Measurements from ENCODE around the gene ZNF668. TPM values are rescaled to one million over a fixed set of nuclear protein-coding genes. Genes with fewer than 3 reads are reported as not detected.
A peak's percentile ranks its signal among the peaks of the same experiment; 100 is the strongest.
"Not testable (repeated sequence)": the region's sequence is repeated elsewhere in the genome, so short reads cannot be mapped to it uniquely, and the experiment has no call there.

Gene ZNF668
- total RNA-seq, 1 donor from 2014 or later = 19.7 TPM

- Mint-ChIP-seq H3K4me1 (peaks cover 5% of the 10 kb centered on the region), H3K9me3 (no peaks in the 10 kb centered on the region), H3K36me3 (ENCODE audit: low read depth) (no peaks in the 10 kb centered on the region), H3K27me3 (ENCODE audit: low read depth) (peaks cover 32% of the 10 kb centered on the region), H3K4me3 (no peak overlapping the region), H3K27ac (ENCODE audit: unreplicated experiment) (no peak overlapping the region)
- TF ChIP-seq CTCF (conservative IDR thresholded peaks at IDR 0.05) = no peak
- DNase-seq (ENCODE audit: low read depth, low spot score) = no peak
Measured at GRCh38 chr16:31016018-31016417, 58.0 kb downstream of the ZNF668 start.

DNA sequence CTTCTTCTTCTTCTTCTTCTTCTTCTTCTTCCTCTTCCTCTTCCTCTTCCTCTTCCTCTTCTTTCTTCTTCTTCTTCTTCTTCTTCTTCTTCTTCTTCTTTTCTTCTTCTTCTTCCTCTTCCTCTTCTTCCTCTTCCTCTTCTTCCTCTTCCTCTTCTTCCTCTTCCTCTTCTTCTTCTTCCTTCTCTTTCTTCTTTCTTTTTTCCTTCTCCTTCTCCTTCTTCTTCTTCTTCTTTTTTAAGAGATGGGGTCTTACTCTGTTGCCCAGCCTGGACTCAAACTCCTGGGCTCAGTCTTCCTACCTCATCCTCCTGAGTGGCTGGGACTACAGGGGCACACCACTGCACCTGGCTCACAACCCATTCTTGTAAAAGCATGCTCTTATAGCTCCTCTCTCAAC is 60.7 kb downstream of the ZNF668 start:
- H3K27ac Mint-ChIP-seq (ENCODE audit: unreplicated experiment); DNase-seq (ENCODE audit: low read depth, low spot score); H3K4me1 Mint-ChIP-seq; H3K36me3 Mint-ChIP-seq (ENCODE audit: low read depth); H3K9me3 Mint-ChIP-seq: not testable (repeated sequence)
- Mint-ChIP-seq H3K27me3 (ENCODE audit: low read depth) (peaks cover 38% of the 10 kb centered on the region), H3K4me3 (peak overlapping the region; percentile 52)

- H3K27ac Mint-ChIP-seq (ENCODE audit: unreplicated experiment); H3K36me3 Mint-ChIP-seq (ENCODE audit: low read depth); H3K4me1 Mint-ChIP-seq; H3K9me3 Mint-ChIP-seq; DNase-seq (ENCODE audit: low read depth, low spot score): not testable (repeated sequence)
- Mint-ChIP-seq H3K4me3 (peak overlapping the region; percentile 69), H3K27me3 (ENCODE audit: low read depth) (peaks cover 38% of the 10 kb centered on the region)
Measured at GRCh38 chr16:31011815-31012214, 62.2 kb downstream of the ZNF668 start.

Other genes with a start within 250 kb of the ZNF668 start
- 35.9 and 38.4 TPM in 2 replicates for gene BCL7C, start 180.2 kb downstream of the ZNF668 start, total RNA-seq
- gene CTF1, start 177.6 kb downstream of the ZNF668 start, total RNA-seq = 1.6 and 2.6 TPM in 2 replicates
- gene FBXL19, start 150.7 kb downstream of the ZNF668 start, total RNA-seq = 78.1 and 84.7 TPM in 2 replicates
- 7.7 and 8.0 TPM in 2 replicates for gene ORAI3, start 125.2 kb downstream of the ZNF668 start, total RNA-seq
- 33.4 and 35.2 TPM in 2 replicates for gene SETD1A, start 116.5 kb downstream of the ZNF668 start, total RNA-seq
- 1.9 and 2.3 TPM in 2 replicates for gene HSD3B7, start 89.0 kb downstream of the ZNF668 start, total RNA-seq
- gene STX1B, start 63.6 kb downstream of the ZNF668 start, total RNA-seq = 12.1 and 14.1 TPM in 2 replicates
- 21.9 and 26.0 TPM in 2 replicates for gene STX4, start 40.7 kb downstream of the ZNF668 start, total RNA-seq
- gene ZNF646, start 182 bp upstream of the ZNF668 start, total RNA-seq = 32.3 and 32.4 TPM in 2 replicates
- gene PRSS53, start 14.7 kb upstream of the ZNF668 start, total RNA-seq = 3.7 and 4.4 TPM in 2 replicates
- gene VKORC1, start 20.6 kb upstream of the ZNF668 start, total RNA-seq = 62.4 and 70.1 TPM in 2 replicates
- gene BCKDK, start 34.1 kb upstream of the ZNF668 start, total RNA-seq = 42.4 and 43.5 TPM in 2 replicates
- 72.6 and 76.9 TPM in 2 replicates for gene KAT8, start 43.4 kb upstream of the ZNF668 start, total RNA-seq
- not detected in 2 replicates for gene PRSS8, start 61.5 kb upstream of the ZNF668 start, total RNA-seq
- gene PRSS36, start 75.8 kb upstream of the ZNF668 start, total RNA-seq = 0.68 and 1.1 TPM in 2 replicates
- 970 and 984 TPM in 2 replicates for gene FUS, start 105.9 kb upstream of the ZNF668 start, total RNA-seq
- 1.7 and 3.3 TPM in 2 replicates for gene PYCARD, start 128.5 kb upstream of the ZNF668 start, total RNA-seq
- 0.05 TPM in 1 of 2 replicates, not detected in the other for gene TRIM72, start 139.9 kb upstream of the ZNF668 start, total RNA-seq
- not detected in 2 replicates for gene PYDC1, start 142.9 kb upstream of the ZNF668 start, total RNA-seq
- gene ITGAM, start 185.7 kb upstream of the ZNF668 start, total RNA-seq = not detected in 2 replicates

Measured in neural crest cell (in vitro differentiated cells).